Activated T-cell treated with anti-CD3 and anti-CD28 coated beads for 1 hour (primary cell): ENCODE data around the gene DPP10.
"Not testable (repeated sequence)": the region's sequence is repeated elsewhere in the genome, so short reads cannot be mapped to it uniquely, and the experiment has no call there.

Experiments used
- DNase-seq: peaks from one replicate; pipeline ENCODE4 v3.0.0-alpha.2; 2020; ENCODE audit warnings: low read depth

The DPP10 gene

DNA sequence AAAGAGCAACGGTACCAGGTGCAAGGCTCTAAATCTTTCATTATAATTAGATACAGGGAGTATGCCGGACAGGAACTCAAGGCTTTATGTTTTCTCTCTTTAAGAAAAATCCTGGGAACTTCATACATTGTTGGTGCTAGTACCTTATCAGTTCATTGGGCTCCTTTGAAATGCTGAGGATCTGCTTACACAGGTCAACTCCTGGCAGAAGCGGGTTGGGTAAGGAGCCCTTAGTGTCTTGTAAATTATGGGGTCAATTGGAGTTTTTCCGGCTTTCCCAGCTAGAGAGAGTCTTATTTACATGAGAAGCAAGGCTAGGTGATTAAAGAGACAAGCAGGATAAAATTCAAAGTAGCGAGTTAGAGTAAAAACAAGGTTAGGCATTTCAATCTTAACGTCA lies 998.3 kb downstream of the DPP10 start:
- DNase-seq, result not testable (repeated sequence)

- no peak for DNase-seq
Measured at GRCh38 chr2:115443539-115444185, 1001.2 kb downstream of the DPP10 start.

- DNase-seq, result no peak
Measured at GRCh38 chr2:115460008-115460407, 1017.6 kb downstream of the DPP10 start.

DNA sequence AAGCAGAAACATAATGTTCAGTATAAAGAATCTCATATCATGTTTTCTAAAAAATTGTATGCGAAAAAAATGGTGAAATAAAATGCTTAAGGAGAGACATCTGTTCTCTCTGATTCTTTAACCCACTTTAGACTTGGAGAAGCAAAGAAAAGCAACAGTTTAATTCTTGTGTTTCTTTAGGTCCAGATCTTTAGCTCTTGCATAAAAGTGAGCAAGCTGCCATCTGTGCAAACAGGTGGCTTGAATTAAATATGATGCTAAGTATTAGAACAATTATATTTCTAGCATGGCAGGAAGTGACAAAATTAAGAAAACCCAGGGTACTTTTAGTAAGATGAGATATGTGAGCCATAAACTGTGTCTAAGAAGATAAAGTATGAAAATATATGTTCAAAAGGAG lies 1038.3 kb downstream of the DPP10 start:
- DNase-seq, result no peak

- no peak for DNase-seq
Measured at GRCh38 chr2:115481842-115482241, 1039.4 kb downstream of the DPP10 start.

GRCh38 chr2:115483666-115484065 lies 1041.2 kb downstream of the DPP10 start:
- DNase-seq, result no peak

GRCh38 chr2:115484486-115484885 lies 1042.0 kb downstream of the DPP10 start:
- no peak for DNase-seq

DNA sequence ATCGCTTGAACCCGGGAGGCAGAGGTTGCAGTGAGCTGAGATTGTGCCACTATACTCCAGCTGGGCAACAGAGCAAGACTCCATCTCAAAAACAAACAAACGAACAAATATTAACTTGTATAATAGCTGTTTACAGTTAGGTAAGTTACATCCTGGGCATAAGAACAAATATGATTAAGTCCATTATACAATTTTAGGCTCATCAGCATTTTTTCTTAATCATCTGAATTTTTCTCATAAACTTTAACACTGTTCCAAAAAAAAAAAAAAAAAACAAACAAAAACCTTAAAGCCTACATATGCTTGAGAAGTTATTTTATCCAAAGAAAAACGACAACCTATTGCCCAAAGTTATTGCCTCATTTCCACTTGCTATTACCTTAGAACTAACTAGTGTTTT lies 1042.5 kb downstream of the DPP10 start:
- DNase-seq, result no peak

DNA sequence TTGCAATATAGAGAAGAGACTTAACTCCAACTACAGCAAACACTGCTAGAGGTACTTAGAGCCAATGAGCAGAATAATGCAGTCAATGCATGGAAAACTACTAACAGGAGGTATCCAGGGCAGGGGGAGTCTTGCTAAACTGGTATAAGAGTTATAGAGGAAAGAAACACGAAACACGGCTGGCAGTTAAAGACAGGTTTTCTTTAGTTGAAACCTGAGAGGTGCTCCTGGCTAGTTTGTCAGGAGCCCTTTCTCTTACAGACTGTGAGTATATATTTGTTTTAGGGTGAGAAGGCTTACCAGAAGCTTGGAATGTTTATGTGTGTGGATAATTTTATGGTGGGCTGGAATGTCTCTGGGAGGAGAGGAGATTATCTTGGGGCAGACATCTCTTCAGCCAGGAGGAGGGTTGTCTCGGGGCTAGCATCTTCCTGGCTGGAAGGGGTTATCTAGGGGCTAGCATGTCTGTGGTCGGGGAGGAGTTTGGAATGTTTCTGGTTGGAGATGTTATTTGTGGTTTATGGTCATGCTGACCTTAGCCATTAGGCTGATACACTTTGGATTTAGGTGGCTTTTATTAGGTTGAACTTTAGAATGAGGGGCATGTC lies 1048.8 kb downstream of the DPP10 start:
- no peak for DNase-seq

GRCh38 chr2:115505331-115505730 lies 1062.9 kb downstream of the DPP10 start:
- no peak for DNase-seq

GRCh38 chr2:115520727-115521126 lies 1078.3 kb downstream of the DPP10 start:
- DNase-seq, result no peak

DNA sequence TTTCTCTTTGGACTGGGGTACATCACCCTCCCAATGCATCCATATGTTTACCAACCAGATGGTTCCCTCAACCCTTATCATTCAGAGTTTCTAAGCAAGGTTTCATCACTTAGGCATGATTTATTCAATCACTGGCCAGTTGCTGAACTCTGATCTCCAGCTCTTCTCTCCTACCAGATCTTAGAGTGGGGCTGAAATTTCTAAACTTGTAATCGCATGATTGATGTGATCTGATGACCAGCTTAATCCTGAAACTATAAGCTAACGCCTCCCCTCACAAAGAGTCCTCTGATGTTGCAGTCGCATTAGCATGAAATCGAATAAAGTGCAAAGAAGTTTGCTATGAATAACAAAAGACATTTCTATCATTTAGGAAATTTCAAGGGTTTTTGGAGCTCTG lies 1082.0 kb downstream of the DPP10 start:
- DNase-seq, result no peak

GRCh38 chr2:115529627-115530026 lies 1087.2 kb downstream of the DPP10 start:
- no peak for DNase-seq

DNA sequence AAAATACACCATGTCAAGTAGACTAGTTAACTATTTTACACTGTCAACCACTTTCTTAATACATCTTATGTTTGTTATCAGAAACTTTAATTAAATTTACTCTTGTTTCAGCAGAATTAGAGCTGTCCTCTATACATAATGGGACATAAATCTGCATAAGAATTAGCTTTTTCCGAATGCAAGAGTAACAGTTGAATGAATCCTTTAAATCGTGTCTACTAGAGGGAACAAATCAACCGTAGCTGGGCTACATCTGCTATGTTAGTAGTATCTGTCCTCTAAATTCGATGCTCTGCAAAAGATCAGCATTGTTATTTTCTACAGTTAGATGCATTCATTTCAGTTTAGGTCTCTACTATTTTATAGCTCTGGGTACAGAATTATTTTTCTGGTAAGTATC lies 1090.6 kb downstream of the DPP10 start:
- DNase-seq, result no peak

- no peak for DNase-seq
Measured at GRCh38 chr2:115541814-115542213, 1099.4 kb downstream of the DPP10 start.

- no peak for DNase-seq
Measured at GRCh38 chr2:115542331-115542730, 1099.9 kb downstream of the DPP10 start.

DNA sequence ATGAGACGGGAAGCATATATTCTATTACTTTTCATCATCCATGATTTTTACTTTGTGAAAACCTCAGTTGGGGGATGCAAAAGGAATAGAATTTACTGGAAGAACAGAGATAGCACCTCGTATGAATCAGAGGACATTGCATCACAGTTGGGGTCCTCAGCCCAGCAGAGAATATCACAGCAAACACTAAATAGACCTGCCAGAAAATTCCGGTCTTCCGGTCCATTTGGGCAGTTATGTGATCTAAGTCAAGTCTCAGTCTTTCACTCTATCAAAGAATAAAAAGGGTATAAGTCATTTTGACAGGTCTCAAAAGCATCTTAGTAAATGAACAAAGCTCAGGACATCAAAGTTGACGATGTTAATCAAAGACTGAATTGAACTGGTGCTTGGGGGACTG lies 1100.6 kb downstream of the DPP10 start:
- no peak for DNase-seq

- DNase-seq, result no peak
Measured at GRCh38 chr2:115543461-115543860, 1101.0 kb downstream of the DPP10 start.

- DNase-seq, result no peak
Measured at GRCh38 chr2:115549611-115550130, 1107.2 kb downstream of the DPP10 start.

DNA sequence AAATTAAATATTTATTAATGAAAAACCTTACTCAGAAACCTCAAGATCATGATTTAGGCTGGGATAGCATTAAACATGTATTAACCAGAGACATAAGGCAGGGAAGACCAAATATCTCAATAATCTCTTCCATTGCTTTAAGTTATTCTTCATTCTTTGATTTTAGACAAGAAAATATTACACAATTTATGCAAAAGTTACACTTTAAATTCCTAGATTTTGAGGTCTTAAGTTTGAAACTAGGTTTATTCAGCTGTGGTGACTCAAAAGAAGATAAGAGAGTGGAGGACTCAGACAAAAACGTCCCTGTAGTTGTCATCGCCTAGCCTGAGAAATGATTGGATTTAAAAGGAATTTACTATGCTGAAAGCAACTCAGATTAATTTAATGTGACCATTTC lies 1110.3 kb downstream of the DPP10 start:
- no peak for DNase-seq

- no peak for DNase-seq
Measured at GRCh38 chr2:115554153-115554552, 1111.7 kb downstream of the DPP10 start.

GRCh38 chr2:115558725-115559124 lies 1116.3 kb downstream of the DPP10 start:
- no peak for DNase-seq

DNA sequence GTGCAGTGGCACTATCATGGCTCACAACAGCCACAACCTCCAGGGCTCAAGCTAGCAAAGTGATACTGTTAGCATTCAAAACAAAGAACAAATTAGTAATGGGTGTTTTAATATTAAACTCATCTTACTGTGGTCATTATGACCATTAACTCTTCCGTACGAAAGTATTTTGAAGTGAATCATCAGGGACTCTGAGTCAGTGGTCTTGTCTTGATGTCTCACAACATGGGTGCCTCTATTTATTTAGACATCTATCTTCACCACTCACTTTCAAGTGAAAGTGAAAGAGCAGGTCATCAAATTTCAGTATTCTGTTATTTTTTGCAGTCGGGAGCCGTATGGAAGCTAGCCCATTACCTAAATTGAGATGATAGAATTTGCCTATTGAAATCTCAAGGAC lies 1118.2 kb downstream of the DPP10 start:
- DNase-seq, result no peak

DNA sequence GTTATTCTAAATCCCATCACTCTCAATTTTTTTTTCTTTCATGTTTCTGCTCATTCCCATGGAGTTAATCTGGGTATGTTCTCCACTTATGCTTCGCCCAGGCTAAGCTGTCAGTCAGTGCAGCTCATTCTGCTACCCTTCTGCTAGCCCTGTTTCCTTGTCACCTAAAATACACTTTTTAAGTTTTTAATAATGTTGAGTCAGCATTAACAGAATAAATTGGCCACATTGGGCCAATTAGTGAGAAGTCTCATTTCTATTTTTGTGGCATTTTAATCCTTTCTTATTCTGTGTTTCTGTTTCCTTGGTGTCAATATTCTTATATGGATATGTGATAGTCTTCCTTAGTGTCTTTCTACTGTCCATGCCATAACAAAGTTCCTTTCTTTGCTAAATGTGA lies 1126.2 kb downstream of the DPP10 start:
- no peak for DNase-seq
